NCI-H187 treated with DMSO at 0.1 percent for 48 hours (cell line): Measurements from ENCODE around the gene GRAMD2B.
"Not testable (repeated sequence)": the region's sequence is repeated elsewhere in the genome, so short reads cannot be mapped to it uniquely, and the experiment has no call there.

Source experiments
- DNase-seq: peaks from one replicate; lab custom pipeline; 2025; lab: John Stamatoyannopoulos, UW

Gene GRAMD2B, protein sequence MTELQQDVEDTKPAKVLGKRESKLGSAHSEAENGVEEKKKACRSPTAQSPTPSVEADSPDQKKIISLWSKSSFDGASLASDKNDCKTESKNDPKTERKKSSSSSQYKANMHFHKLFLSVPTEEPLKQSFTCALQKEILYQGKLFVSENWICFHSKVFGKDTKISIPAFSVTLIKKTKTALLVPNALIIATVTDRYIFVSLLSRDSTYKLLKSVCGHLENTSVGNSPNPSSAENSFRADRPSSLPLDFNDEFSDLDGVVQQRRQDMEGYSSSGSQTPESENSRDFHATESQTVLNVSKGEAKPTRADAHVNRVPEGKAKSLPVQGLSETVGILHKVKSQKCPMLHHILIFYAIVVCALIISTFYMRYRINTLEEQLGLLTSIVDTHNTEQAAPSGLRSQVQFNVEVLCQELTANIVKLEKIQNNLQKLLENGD

DNA sequence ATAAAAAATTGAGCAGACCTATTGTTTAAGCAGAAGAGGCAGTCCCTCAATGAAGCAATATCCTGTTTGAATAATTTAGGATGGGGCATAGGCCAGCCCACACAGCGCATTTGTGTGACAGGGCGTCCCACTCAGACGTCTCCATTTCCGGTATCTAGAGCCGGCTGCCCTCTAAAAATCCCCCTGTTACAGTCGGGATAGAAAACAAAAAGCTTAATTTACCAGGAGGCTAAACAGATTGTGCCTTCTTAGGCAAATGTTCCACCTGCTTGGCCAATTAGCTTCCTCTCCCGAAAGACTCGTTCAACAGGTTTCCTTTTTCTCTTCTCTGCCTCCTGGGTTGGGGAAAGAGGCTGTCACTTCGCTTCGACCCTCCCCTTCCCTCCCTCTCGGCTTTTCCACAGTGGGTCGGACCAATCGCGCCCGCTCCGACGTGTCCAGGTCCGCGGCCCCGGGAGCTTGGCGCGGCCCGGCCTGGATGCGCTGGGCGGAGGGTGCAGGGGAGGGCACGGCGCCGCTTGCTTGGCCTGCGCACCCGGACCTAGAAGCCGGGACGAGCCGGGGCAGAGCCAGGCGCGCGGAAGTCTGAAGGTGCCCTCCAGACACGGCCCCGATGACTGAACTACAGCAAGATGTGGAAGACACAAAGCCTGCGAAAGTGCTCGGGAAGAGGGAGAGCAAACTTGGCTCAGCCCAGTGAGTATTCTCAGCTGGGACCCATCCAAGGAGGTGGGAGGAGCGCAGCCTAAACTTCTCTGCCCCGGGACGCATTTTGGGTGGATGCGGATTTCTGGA lies at the start of gene GRAMD2B:
Gene GRAMD2B, plus strand, starts transcription at position 416 of the 795 bp plus-strand sequence. Its CDS starts 198 bp downstream, at position 614.
- no peak for DNase-seq

DNA sequence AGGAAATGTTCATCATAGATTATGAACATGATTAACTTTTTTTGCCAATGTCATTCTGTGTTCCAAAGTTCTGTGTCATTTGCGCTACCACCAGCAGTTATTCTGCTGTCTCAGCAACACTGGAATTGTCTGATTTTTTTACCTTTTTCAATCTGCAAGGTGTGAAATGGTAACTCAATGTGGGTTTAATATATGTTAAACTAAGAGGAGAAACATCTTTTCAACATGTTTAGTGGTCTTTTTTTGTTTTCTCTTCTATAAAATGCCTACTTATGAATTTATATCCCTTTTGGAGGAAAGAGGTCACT lies 49.1 kb upstream of the GRAMD2B start:
- DNase-seq, result no peak

DNA sequence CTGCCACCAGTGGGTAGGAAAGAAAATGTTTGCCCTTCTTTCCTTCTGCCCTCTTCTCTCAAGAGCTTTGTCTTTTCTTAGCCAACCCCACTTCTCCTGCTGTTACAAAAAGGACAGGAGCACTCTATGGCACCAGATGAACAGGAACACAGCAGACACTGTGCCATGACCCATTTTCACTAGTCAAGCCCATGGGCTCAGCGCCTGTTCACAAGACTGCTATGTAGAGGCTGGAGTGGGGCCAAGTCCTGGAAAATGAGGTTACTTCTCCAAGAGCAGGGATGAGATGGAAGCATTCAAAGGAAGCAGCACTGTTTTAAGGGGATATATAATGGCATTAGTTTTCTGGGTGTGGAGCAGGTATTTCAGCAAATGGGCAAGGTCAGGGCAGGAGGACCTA lies 46.8 kb upstream of the GRAMD2B start:
- no peak for DNase-seq

DNA sequence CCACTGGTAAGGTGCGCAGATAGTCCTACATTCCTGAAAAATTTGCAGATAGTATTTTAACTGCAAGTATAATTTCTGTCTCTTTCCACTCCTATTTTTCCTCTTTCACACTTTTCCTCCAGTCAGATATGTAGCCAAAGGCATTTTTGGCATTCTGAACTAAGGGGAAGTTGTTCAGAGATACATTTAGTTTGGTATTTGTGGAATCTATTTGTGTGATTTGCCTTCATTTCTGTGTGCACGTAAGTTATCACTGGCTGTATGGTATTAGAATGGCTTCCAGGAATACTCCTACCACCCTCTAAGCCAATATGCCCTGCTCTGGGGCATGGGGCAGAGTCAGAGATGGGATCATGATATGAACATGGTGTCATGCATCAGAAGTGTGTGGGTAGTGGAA lies 45.8 kb upstream of the GRAMD2B start:
- DNase-seq, result no peak

DNA sequence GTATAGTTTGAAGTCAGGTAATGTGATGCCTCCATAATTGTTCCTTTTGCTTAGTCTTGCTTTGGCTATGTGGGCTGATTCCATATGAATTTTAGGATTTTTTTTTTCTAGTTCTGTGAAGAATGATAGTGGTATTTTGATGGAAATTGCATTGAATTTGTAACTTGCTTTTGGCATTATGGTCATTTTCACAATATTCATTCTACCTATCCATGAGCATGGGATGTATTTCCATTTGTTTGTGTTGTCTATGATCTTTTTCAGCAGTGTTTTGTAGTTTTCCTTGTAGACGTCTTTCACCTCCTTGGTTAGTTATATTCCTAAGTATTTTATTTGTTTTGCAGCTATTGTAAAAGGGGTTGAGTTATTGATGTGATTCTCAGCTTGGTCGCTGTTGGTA lies 42.9 kb upstream of the GRAMD2B start:
- not testable (repeated sequence) for DNase-seq

DNA sequence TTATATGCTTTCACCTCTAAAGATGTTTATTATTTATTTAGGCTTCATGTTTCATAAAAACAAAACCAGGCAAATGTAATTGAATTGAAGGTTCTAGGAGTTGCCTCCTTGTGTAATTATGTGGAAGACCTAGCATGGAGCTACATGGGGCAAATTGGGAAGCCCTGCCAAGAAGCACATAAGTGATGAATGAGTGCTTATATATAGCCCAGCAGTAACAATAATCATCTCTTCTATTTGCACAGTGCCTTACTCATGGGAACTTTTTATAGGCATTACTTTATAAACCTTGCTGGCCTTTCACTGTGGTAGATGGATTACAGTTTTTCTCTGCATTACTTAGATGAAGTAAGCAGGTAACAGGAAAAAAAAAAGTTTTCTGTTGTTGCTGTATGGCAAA lies 40.0 kb upstream of the GRAMD2B start:
- no peak for DNase-seq

DNA sequence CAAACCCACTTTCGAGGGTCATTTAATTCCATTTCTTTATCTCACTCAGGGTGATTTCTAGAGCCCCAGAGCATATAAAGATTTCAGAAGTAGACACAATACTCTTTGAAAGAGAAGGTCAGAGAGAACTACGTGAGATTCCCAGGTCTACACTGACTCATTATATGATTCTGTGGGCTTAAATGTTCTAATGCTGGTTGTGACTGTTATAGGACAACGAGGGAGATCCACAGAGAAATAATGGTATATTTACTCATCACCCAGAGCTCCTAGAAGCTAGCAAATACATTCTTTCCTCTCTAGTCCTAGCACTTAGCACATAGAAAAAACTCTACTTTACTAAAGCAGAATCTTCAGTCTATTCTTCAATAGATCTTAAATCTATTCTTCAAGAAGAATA lies 39.4 kb upstream of the GRAMD2B start:
- DNase-seq, result no peak

DNA sequence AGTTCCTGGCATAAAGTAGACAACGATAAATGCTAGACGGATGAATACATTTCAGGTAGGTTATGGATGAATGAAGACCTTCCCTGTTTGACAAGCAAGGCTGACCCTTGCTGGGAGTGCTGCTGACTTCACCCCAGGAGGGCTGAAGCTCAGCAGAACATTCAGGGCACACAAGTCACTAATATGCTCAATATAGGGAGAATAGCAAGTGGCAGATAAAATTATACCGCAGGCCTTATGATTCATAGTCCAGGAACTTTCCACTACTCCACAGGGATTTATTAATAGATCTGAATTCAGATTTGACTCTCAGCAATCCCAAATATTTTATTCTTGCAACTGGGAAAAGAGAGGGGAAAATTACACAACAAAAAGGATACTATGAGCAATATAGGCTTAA lies 38.2 kb upstream of the GRAMD2B start:
- no peak for DNase-seq

DNA sequence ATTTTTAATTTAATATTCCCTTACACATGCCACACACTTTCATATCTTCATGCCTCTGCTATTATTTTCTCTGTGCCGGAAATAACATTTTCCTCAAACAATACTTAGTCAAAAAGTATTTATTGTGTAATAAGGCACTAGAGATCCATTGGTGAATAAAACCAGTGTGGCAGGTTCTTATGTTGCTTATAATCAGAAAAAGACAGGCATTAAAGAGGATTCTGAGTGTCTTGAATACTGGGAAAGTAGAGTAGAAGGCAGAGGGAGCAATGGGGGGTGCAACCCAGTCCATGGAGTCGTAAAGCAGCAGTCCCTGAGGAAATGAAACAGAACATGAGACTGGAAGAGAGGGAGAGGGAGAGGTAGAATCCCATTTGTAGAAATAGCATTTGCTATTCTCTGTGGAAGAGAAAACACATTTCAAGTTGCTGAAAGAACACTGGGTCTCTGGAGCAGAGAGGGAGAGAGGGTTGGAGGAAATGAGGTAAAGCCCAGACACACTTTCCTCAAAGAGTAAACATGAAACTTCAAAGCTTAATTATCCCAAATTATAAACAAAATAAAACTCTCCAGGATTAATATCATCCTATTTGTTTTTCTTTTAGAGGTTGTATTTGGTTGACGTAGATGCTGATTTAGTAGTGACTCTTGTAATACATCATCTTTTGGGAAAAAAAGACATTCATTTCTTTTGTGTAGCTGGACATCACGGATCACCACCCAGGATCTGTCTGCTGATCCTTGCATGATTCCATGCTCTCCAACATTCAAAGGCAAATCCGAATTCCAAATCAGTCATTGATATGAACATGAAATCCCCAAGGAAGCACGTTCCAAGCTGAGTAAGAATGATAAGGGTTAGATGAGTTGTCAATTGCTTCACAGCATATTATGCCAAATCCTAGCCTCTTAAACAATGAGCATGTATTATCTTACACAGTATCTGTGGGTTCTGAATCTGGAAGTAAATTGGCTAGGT lies 37.4 kb upstream of the GRAMD2B start:
- DNase-seq, result no peak

DNA sequence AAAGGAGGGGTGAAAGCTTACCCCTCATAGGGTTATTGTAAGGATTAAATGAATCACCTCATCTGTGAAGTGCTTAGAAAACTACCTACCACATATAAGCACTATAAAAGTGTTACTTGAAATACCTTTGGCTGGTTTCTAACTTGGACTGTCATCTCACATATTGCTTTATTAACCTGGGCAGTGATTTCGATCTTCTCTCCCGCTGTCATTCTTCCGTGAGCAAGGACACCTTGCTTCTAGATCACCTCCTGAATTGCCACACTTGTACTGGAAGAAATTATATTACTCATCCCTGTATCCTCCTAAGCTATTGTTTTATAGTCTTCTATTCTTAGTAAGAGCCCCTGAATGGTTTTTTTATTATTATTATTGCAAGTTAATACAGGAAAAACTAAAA lies 34.0 kb upstream of the GRAMD2B start:
- no peak for DNase-seq

DNA sequence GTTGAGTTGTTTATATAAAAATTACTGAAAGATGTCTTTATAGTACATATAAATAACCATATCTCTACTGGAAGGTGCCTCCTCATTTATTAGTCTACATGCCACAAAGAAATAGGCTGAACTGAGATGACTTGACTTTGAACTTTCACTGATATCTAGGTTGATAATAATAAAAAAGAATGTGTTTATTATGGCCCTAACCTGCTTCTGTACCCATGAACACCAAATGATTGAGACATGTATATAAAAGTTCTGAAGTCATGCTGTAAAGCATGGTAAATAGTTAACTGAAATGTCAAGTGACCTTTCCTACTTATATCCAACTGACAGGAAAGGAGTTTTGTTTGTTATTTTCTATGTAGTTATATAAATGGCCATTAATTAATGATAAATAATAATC lies 33.2 kb upstream of the GRAMD2B start:
- DNase-seq, result no peak

DNA sequence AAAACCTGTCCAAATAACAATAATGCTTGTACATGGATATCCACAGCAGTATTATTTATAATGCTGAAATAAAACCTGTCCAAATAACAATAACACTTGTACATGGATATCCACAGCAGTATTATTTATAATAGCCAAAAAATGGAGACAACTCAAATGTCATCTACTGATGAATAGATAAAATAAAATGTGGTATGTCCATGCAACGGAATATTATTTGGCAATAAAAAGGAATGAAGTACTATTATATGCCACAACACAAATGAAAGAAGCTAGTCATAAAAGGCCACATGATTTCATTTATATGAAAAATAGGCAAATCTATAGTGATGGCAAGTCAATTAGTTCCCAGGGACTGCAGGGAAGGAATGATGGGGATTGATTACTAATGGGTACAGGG lies 31.8 kb upstream of the GRAMD2B start:
- no peak for DNase-seq

DNA sequence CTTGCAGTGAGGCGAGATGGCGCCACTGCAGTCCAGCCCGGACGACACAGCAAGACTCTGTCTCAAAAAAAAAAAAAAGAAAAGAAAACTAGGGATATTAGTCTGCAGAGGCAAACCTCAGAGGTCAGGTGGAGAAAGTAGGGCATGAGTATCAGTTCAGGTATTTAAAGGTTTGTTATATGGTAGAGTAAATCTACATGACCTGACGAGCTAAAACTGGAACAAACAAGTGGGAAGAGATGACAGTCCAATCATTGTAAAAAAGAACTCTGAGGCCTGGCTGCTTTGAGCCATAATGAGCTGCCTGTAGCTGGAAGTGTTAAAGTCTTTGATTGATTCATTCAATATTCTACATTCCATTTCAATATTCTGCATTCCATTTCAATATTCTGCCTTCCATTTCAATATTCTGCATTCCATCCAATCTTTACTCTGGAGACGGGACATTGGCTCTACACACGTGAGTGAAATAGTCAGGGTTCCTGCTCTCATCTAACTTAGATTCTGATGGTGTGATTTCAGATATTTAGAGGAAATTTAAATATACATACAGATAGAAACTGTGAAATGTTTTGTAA lies 28.9 kb upstream of the GRAMD2B start:
- no peak for DNase-seq

DNA sequence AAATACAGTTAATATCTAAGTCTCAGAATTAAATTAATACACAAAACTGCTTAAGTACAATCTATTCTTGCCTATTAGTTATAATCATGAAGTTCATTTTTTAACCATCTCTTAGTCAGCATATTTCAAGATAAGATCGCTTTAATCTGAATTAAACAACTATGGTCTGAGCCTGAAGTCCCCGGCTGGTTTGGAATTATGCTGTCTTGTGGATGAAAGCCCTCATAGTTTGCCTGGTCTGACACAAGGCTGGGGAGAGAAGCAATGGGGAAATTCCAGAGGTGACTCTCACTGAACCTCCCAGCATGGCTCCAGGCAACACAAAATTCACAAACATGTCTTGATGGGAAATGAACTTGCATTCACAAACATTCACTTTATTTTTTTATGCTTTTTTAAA lies 28.0 kb upstream of the GRAMD2B start:
- DNase-seq, result no peak

DNA sequence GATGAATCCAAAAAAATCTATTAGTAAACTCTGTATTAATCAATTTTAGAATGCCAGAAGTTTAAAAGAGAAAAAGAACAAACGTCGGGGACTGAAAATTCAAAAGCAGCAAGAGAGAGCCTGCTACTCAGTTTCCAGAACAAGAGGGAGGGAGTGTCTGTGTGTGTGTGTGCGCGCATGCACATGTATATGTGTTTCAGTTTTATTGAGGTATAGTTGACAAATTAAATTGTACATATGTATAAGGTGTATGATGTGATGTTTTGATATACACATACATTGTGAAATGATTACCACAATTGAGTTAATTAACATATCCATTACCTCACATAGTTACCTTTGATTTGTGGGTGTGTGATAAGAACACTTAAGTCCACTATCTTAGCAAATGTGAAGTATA lies 27.6 kb upstream of the GRAMD2B start:
- no peak for DNase-seq

DNA sequence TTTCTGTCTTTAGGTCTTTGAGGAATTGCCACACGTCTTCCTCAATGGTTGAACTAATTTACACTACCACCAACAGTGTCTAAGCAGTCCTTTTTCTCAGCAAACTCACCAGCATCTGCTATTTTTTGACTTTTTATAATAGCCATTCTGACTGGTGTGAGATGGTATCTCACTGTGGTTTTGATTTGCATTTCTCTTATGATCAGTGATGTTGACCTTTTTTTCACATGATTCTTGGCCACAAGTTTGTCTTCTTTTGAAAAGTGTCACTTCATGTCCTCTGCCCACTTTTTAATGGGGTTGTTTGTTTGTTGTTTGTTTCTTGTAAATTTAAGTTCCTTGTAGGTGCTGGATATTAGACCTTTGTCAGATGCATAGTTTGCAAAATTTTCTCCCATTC lies 26.5 kb upstream of the GRAMD2B start:
- not testable (repeated sequence) for DNase-seq

DNA sequence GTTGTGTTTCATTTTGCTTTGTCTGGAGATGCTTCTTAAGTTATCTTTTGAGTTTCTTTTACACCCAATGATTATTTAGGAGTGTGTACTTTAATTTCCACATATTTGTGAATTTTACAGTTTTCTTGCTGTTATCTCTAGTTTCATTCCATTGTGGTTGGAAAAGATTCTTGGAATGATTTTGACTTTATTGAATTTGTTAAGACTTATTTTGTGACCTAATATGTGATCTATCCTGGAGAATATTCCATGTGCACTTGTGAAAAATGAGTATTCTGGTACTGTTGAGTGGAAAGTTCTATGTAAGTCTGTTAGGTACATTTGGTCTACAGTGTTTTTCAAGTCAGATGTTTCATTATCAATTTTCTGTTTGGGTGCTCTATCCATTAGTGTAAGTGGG lies 24.4 kb upstream of the GRAMD2B start:
- no peak for DNase-seq

DNA sequence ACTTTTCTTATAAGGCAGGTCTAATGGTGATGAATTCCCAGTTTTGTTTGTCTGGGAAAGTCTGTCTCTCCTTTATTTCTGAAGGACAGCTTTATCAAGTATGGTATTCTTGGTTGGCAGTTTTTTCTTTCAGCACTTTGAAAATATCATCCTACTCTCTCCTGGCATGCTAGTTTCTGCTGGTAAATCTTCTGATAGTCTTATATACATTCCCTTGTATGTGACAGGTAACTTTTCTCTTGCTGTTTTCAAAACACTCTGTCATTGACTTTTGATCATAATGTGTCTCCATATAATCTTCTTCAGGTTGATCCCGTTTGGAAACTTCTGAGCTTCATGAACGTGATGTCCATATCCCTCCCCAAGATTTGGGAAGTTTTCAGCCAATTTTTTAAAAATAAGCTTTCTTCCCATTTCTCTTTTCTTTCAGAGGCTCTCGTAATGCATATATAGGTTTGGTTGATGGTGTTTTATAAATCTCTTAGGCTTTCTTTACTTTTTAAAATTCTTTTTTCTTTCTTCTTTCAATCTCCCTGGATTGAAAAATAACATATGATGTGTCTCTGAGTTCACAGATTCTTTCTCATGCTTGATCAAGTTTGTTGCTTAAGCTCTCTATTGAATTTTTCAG lies 22.5 kb upstream of the GRAMD2B start:
- DNase-seq, result no peak

DNA sequence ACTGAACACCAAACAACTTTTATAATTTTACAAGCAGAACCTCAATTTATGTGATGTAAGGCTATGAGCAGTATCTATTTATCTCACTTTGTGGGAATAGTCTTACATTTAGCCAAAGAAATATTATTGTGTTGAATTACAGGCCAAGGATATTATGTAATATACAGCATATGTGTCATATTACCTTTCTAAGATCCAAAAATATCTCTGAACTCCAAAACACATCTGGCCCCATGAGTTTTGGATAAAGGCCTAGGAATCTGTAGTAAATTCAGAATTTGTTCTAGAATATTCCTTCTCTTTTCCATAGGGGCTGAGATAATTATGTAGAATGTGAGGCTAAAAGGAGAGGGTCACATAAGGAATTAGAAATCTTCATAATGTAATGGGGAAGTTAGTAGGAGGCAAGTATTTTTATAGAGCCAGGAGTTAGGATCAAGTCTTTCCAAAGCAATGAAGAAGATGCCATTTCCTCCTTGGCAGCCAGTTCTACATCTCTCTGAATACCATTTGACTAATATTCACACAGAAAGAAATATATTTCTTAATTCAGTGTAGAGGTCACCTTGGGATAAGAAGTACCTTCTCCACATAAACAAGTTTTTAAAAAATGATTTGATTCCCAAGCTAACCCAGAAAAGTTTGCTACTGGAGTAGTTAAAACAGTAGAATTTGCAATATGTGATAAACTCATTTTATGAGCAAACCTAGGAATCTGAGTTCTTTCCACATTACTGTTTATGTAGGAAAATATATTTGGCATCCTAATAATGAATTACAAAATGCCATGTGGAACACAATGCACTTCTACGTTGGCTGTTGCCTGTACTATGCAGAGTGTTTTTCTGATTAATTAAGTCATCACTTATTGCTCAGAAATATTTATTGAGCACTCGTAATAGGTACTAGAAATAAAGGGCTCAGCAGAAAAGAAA lies 20.3 kb upstream of the GRAMD2B start:
- no peak for DNase-seq

DNA sequence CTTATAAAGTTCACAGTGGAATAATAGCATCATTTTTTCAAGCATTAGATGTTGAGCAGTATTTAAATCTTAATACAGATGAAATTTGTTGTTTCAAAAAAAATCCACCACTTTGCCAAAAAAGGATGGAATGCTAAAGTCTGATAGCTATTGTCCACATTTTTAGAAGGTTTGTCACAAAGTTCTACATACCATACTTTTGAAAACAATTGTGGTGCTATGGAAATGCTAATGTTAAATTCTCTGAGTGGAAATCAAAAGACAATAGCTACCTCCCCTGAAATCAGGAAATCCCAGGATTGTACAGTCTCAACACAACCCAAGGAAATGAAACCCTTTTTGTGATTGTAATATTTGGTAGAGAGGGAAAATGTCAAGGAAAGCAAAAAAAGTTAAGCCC lies 19.3 kb upstream of the GRAMD2B start:
- DNase-seq, result no peak
